Omental fat pad (tissue), 4 donors: ENCODE data around the gene SMAD5. TPM values are rescaled to one million over a fixed set of nuclear protein-coding genes. Genes with fewer than 3 reads are reported as not detected.
A peak's percentile ranks its signal among the peaks of the same experiment; 100 is the strongest.

Source experiments
- ATAC-seq: fragments of 150-250 bp; one replicate; pipeline ENCODE4 v1.9.1; 2016; ENCODE audit warnings: mild to moderate bottlenecking, moderate library complexity; ENCODE audit not compliant: low FRiP score
- DNase-seq: peaks from one replicate; pipeline ENCODE4 v3.0.0-alpha.2; 2019; ENCODE audit warnings: low spot score
- CTCF ChIP-seq, 3 donors: fragments of 450-650 bp; IDR thresholded peaks; one replicate each; pipeline ENCODE4 v1.5.1; 2016 to 2017; ENCODE audit warnings: antibody characterized with exemption in 3 of 3, mild to moderate bottlenecking in 3 of 3, moderate library complexity in 2 of 3
- total RNA-seq, 4 donors: library from RNA; depleted of rRNA; stranded (reverse); fragments of >200 nt; gene quantifications; one replicate each; pipeline ENCODE4 v1.1.0, GENCODE V29; 2016

The SMAD5 gene
- total RNA-seq, 4 donors from 2014 or later = 36.9 to 64.9 (median 43.1) TPM

GRCh38 chr5:136212252-136212721, 79.6 kb downstream of the SMAD5 start:
- ATAC-seq (no peak), DNase-seq (peak; percentile 31)
- TF ChIP-seq CTCF (IDR thresholded peaks at IDR 0.05) = peak in 1 of 3 donors; percentile 79

GRCh38 chr5:136213919-136214493, 81.4 kb downstream of the SMAD5 start:
- TF ChIP-seq CTCF (IDR thresholded peaks at IDR 0.05) = no peak
- ATAC-seq = no peak
- DNase-seq = no peak

GRCh38 chr5:136215812-136216211, 83.2 kb downstream of the SMAD5 start:
- no peak for TF ChIP-seq CTCF (IDR thresholded peaks at IDR 0.05)
- ATAC-seq (no peak), DNase-seq (no peak)

GRCh38 chr5:136216230-136216629, 83.6 kb downstream of the SMAD5 start:
- no peak for TF ChIP-seq CTCF (IDR thresholded peaks at IDR 0.05)
- ATAC-seq (no peak), DNase-seq (no peak)

GRCh38 chr5:136221340-136221739, 88.7 kb downstream of the SMAD5 start:
- no peak for ATAC-seq
- TF ChIP-seq CTCF (IDR thresholded peaks at IDR 0.05) = no peak
- no peak for DNase-seq

- DNase-seq = no peak
- no peak for ATAC-seq
- TF ChIP-seq CTCF (IDR thresholded peaks at IDR 0.05) = no peak
Measured at GRCh38 chr5:136222580-136223235, 90.1 kb downstream of the SMAD5 start.

GRCh38 chr5:136225796-136226195, 93.2 kb downstream of the SMAD5 start:
- DNase-seq (no peak), ATAC-seq (no peak)
- no peak for TF ChIP-seq CTCF (IDR thresholded peaks at IDR 0.05)
